Ovary (tissue), 3 donors: ENCODE results near the gene TRAK1.

Source experiments
- EP300 ChIP-seq: sonication (generic); formaldehyde crosslinking; IDR thresholded peaks from one replicate; pipeline ENCODE4 v1.6.1; 2017; ENCODE audit warnings: antibody characterized with exemption
- POLR2A ChIP-seq: fragments of 450-650 bp; IDR thresholded peaks from one replicate; pipeline ENCODE4 v1.6.1; 2017; ENCODE audit warnings: antibody characterized with exemption, mild to moderate bottlenecking, moderate library complexity
- TF ChIP-seq, protein P1 (sequence below), 3 donors: fragments of 450-650 bp in 2 of 3; fragments of 200-600 bp in 1 of 3; IDR thresholded peaks; one replicate each; pipeline versions ENCODE4 v1.5.1 to v1.8.0; 2016 to 2022; ENCODE audit warnings: antibody characterized with exemption in 3 of 3, mild to moderate bottlenecking in 1 of 3
- donor health status: DM: no; HTN: no; CAD: no.

DNA sequence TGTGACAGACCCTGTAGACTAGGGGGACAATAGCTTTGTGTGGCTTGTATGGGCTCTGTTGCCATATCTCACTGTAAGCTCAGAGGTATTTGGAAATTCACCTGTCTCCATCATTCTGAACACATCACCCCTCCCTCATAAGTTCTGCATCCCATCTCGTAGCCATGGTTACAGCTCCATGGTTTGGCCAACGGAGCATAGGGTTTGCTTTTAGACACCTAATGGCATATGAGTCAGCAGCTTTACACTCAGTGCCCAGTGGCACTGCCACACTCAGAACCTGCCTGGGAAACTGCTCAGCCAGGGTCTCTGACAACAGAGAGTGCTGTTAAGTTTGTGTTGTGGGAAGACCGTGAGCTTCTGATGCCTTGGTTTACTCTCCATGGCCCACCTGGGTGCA lies 107.6 kb downstream of the TRAK1 start:
- TF ChIP-seq, protein P1, sequence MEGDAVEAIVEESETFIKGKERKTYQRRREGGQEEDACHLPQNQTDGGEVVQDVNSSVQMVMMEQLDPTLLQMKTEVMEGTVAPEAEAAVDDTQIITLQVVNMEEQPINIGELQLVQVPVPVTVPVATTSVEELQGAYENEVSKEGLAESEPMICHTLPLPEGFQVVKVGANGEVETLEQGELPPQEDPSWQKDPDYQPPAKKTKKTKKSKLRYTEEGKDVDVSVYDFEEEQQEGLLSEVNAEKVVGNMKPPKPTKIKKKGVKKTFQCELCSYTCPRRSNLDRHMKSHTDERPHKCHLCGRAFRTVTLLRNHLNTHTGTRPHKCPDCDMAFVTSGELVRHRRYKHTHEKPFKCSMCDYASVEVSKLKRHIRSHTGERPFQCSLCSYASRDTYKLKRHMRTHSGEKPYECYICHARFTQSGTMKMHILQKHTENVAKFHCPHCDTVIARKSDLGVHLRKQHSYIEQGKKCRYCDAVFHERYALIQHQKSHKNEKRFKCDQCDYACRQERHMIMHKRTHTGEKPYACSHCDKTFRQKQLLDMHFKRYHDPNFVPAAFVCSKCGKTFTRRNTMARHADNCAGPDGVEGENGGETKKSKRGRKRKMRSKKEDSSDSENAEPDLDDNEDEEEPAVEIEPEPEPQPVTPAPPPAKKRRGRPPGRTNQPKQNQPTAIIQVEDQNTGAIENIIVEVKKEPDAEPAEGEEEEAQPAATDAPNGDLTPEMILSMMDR (IDR thresholded peaks at IDR 0.05), result no peak
- TF ChIP-seq POLR2A (no peak), EP300 (no peak)
